Sigmoid colon (tissue), 7 donors: ENCODE data around the gene XPNPEP1. TPM values are rescaled to one million over a fixed set of nuclear protein-coding genes. Genes with fewer than 3 reads are reported as not detected.

Source experiments
- DNase-seq: peaks from one replicate; pipeline ENCODE4 v3.0.0-alpha.2; 2019
- H3K27ac ChIP-seq, 4 donors: fragments of 200-600 bp; sonication (generic); one replicate each; pipeline ENCODE4 v1.5.1; 2016 to 2019; ENCODE audit warnings: mild to moderate bottlenecking in 1 of 4
- H3K27me3 ChIP-seq, 3 donors: fragments of 200-600 bp; sonication (generic); one replicate each; pipeline ENCODE4 v1.5.1; 2019; ENCODE audit warnings: mild to moderate bottlenecking in 1 of 3
- H3K36me3 ChIP-seq, 4 donors: fragments of 200-600 bp; sonication (generic); one replicate each; pipeline ENCODE4 v1.5.1; 2016 to 2019
- H3K4me1 ChIP-seq, 4 donors: fragments of 200-600 bp; sonication (generic); one replicate each; pipeline ENCODE4 v1.5.1; 2017 to 2019
- H3K4me3 ChIP-seq, 4 donors: fragments of 200-600 bp; sonication (generic); one replicate each; pipeline ENCODE4 v1.5.1; 2017 to 2019; ENCODE audit warnings: mild to moderate bottlenecking in 2 of 4, moderate library complexity in 1 of 4
- H3K9me3 ChIP-seq, 4 donors: fragments of 200-600 bp in 3 of 4; sonication (generic) in 3 of 4; one replicate each; pipeline versions ENCODE4 v1.5.1 to v1.6.1; 2013 to 2019
- CTCF ChIP-seq, 4 experiments: fragments of 450-650 bp in 3 of 4; fragments of 200-600 bp in 1 of 4; IDR thresholded peaks; one replicate each; pipeline ENCODE4 v1.5.1; 2016 to 2019; ENCODE audit warnings: antibody characterized with exemption in 4 of 4, mild to moderate bottlenecking in 3 of 4, moderate library complexity in 2 of 4
- EP300 ChIP-seq, 4 donors: sonication (generic); formaldehyde crosslinking; IDR thresholded peaks; one replicate each; pipeline ENCODE4 v1.6.1; 2017; ENCODE audit warnings: antibody characterized with exemption in 4 of 4
- POLR2A ChIP-seq, 2 donors: fragments of 450-650 bp; IDR thresholded peaks; one replicate each; pipeline ENCODE4 v1.6.1; 2016; ENCODE audit warnings: antibody characterized with exemption in 2 of 2, mild to moderate bottlenecking in 2 of 2, moderate library complexity in 2 of 2
- POLR2AphosphoS5 ChIP-seq, 4 donors: sonication (generic); formaldehyde crosslinking; IDR thresholded peaks; one replicate each; pipeline ENCODE4 v1.6.1; 2017; ENCODE audit warnings: antibody characterized with exemption in 4 of 4
- WGBS, 2 donors: extraction: QIAGEN DNeasy Blood & Tissue Kit; methylation state at CpG; one replicate each; pipeline ENCODE4 v1.1.7; 2013; 5-methylcytosine and 5-hydroxymethylcytosine counted together
- intact Hi-C: fragments of 100-400 bp; cut with DNase I; formaldehyde crosslinking; loops from one replicate; pipeline ENCODE4 v1.15.1; 2023
- polyA plus RNA-seq, 3 donors: library from polyadenylated mRNA; stranded (reverse); fragments of 200-250 nt; gene quantifications; one replicate each; pipeline ENCODE4 v1.2.3, GENCODE V29; 2013
- total RNA-seq, 4 donors: library from RNA; depleted of rRNA; stranded (reverse); fragments of >200 nt; gene quantifications; one replicate each; pipeline ENCODE4 v1.1.0, GENCODE V29; 2016
- donor health status: healthy with polysubstance abuse.
- donor health status: Bipolar disorder and iron deficiency.
- donor health status: healthy.

The XPNPEP1 gene
- total and polyA plus RNA-seq, 7 donors: 37.5 to 59.1 (median 55.6) TPM

GRCh38 chr10:109968953-109969759, 45.8 kb upstream of the XPNPEP1 start:
- DNase-seq: no peak
- intact Hi-C loops: no loop called here
- Histone ChIP-seq H3K4me1 (peaks cover 0 to 24% (median 11%) of the 10 kb centered on the region in 4 donors), H3K36me3 (no peaks in the 10 kb centered on the region), H3K27me3 (no peaks in the 10 kb centered on the region), H3K4me3 (no peak overlapping the region), H3K9me3 (no peaks in the 10 kb centered on the region), H3K27ac (peak overlapping the region in 2 of 4 donors; percentile 14 to 26)
- TF ChIP-seq POLR2A (IDR thresholded peaks at IDR 0.05) (no peak), CTCF (IDR thresholded peaks at IDR 0.05) (no peak), POLR2AphosphoS5 (IDR thresholded peaks at IDR 0.05) (no peak), EP300 (IDR thresholded peaks at IDR 0.05) (no peak)
- 43 to 77% methylated on average over 14 of the region's 14 CpGs for WGBS, 2 donors

- intact Hi-C loops: no loop called here
- peak overlapping the region in 3 of 4 donors; percentile 12 to 45 (median 22) for H3K27ac ChIP-seq
Measured at GRCh38 chr10:109967739-109968088, 44.4 kb upstream of the XPNPEP1 start.

GRCh38 chr10:109966961-109967738, 43.8 kb upstream of the XPNPEP1 start:
- 30 to 61% methylated on average over 9 of the region's 9 CpGs for whole genome bisulfite sequencing, 2 donors
- no peak for DNase-seq
- intact Hi-C loops: no loop called here
- Histone ChIP-seq H3K27ac (peak overlapping the region in 3 of 4 donors; percentile 7 to 45 (median 12)), H3K4me3 (no peak overlapping the region), H3K36me3 (no peaks in the 10 kb centered on the region), H3K9me3 (no peaks in the 10 kb centered on the region), H3K4me1 (peaks cover 0 to 24% (median 11%) of the 10 kb centered on the region in 4 donors), H3K27me3 (no peaks in the 10 kb centered on the region)
- TF ChIP-seq POLR2A (IDR thresholded peaks at IDR 0.05): no peak
- no peak for TF ChIP-seq POLR2AphosphoS5 (IDR thresholded peaks at IDR 0.05)
- no peak for TF ChIP-seq EP300 (IDR thresholded peaks at IDR 0.05)
- TF ChIP-seq CTCF (IDR thresholded peaks at IDR 0.05): no peak

More at GRCh38 chr10:109967739-109968088, 44.4 kb upstream of the XPNPEP1 start:
- H3K4me1 ChIP-seq: peaks cover 0 to 24% (median 11%) of the 10 kb centered on the region in 4 donors
- no peaks in the 10 kb centered on the region for H3K27me3 ChIP-seq
- H3K4me3 ChIP-seq: no peak overlapping the region
- no peaks in the 10 kb centered on the region for H3K9me3 ChIP-seq
- DNase-seq: no peak
- no peaks in the 10 kb centered on the region for H3K36me3 ChIP-seq
- TF ChIP-seq POLR2AphosphoS5 (IDR thresholded peaks at IDR 0.05): no peak
- no peak for TF ChIP-seq POLR2A (IDR thresholded peaks at IDR 0.05)
- no peak for TF ChIP-seq CTCF (IDR thresholded peaks at IDR 0.05)

GRCh38 chr10:109964318-109964717, 41.0 kb upstream of the XPNPEP1 start:
- TF ChIP-seq POLR2A (IDR thresholded peaks at IDR 0.05): no peak
- no peak for TF ChIP-seq EP300 (IDR thresholded peaks at IDR 0.05)
- TF ChIP-seq POLR2AphosphoS5 (IDR thresholded peaks at IDR 0.05): no peak
- no peak for TF ChIP-seq CTCF (IDR thresholded peaks at IDR 0.05)
- Histone ChIP-seq H3K27ac (no peak overlapping the region), H3K9me3 (no peaks in the 10 kb centered on the region), H3K36me3 (no peaks in the 10 kb centered on the region), H3K27me3 (no peaks in the 10 kb centered on the region), H3K4me1 (peaks cover 0 to 29% (median 11%) of the 10 kb centered on the region in 4 donors), H3K4me3 (no peak overlapping the region)
- intact Hi-C loops: no loop called here
- 84 to 92% methylated on average over 10 of the region's 10 CpGs for WGBS, 2 donors
- DNase-seq: no peak
